ENCODE results near the gene LTBP1.

DNA sequence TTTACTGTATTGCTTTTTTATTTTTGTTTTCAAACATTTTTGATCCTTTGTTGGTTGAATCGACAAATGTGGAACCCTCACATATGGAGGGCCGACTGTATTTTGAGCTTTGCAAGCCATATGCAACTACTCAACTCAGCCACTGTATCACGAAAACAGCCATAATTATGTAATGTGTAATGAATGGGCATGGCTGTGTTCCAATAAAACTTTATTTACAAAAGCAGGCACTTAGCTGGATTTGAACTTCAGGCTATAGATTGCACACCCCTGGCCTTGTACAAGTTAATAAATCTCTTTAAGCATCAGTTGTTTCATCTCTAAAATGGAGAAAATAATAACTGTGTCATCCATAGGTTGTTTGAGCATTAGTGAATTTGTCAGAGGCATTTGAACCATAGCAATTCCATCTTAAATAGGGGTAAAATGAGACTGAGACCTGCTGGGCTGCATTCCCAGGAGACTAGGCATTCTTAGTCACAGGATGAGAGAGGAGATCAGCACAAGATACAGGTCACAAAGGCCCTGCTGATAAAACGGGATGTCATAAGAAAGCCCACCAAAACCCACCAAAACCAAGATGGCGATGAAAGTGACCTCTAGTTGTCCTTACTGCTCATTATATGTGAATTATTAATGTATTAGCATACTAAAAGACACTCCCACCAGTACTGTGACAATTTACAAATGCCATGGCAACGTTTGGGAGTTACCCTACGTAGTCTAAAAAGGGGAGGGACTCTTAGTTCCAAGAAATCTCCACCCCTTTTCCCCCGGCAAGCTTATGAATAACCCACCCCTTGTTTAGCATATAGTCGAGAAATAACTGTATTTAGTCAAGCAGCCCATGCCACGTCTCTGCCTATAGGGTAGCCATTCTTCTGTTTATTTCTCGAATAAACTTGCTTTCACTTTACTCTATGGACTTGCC lies 13.7 kb upstream of the LTBP1 start:
- TF ChIP-seq RARA (CRISPR knock-in tag; IDR thresholded peaks at IDR 0.05) (no peak), ZNF121 (CRISPR knock-in tag; IDR thresholded peaks at IDR 0.05) (no peak)

All from HepG2 (cell line).